H9 (cell line): Measurements from ENCODE around the gene KIF13A. TPM values are rescaled to one million over a fixed set of nuclear protein-coding genes. Genes with fewer than 3 reads are reported as not detected.

Experiments used
- DNase-seq: peaks from one replicate; pipeline ENCODE4 v3.0.0-alpha.2; 2017
- H2AFZ ChIP-seq: one replicate; pipeline ENCODE4 v1.6.1; 2013; ENCODE audit warnings: mild to moderate bottlenecking, low read length, control low read depth, moderate library complexity
- H2AK5ac ChIP-seq: 2 replicates; pipeline ENCODE4 v1.6.1; 2013; ENCODE audit warnings: low read length, control low read depth, mixed read lengths; ENCODE audit not compliant: insufficient read length
- H2BK120ac ChIP-seq: one replicate; pipeline ENCODE4 v1.6.1; 2013; ENCODE audit warnings: low read depth, mild to moderate bottlenecking, low read length, control low read depth, inconsistent platforms; ENCODE audit not compliant: poor library complexity, severe bottlenecking
- H2BK12ac ChIP-seq: 2 replicates; pipeline ENCODE4 v1.6.1; 2013; ENCODE audit warnings: low read length, control low read depth, mixed read lengths, low read depth; ENCODE audit not compliant: insufficient read length
- H2BK15ac ChIP-seq: 2 replicates; pipeline ENCODE4 v1.6.1; 2013; ENCODE audit warnings: low read depth, low read length, control low read depth
- H2BK20ac ChIP-seq: one replicate; pipeline ENCODE4 v1.6.1; 2013; ENCODE audit warnings: low read depth, mild to moderate bottlenecking, low read length, control low read depth, inconsistent platforms; ENCODE audit not compliant: poor library complexity, severe bottlenecking
- H2BK5ac ChIP-seq: 2 replicates; pipeline ENCODE4 v1.6.1; 2013; ENCODE audit warnings: low read length, control low read depth, mixed read lengths; ENCODE audit not compliant: insufficient read length
- H3K14ac ChIP-seq: 2 replicates; pipeline ENCODE4 v1.6.1; 2013; ENCODE audit warnings: low read length, control low read depth; ENCODE audit not compliant: insufficient read depth
- H3K18ac ChIP-seq: 2 replicates; pipeline ENCODE4 v1.6.1; 2013; ENCODE audit warnings: low read depth, mild to moderate bottlenecking, mixed read lengths, low read length, control low read depth; ENCODE audit not compliant: insufficient read length
- H3K23ac ChIP-seq: 2 replicates; pipeline ENCODE4 v1.6.1; 2013; ENCODE audit warnings: low read length, control low read depth, mixed read lengths, low read depth; ENCODE audit not compliant: insufficient read length
- H3K23me2 ChIP-seq: 2 replicates; pipeline ENCODE4 v1.6.1; 2013; ENCODE audit warnings: low read depth, mild to moderate bottlenecking, mixed read lengths, low read length, control low read depth; ENCODE audit not compliant: insufficient read length, poor library complexity, severe bottlenecking
- H3K27ac ChIP-seq: 2 replicates; pipeline ENCODE4 v1.5.1; 2013; ENCODE audit warnings: low read length, control low read depth, mixed read lengths, low read depth; ENCODE audit not compliant: insufficient read length
- H3K27me3 ChIP-seq: 2 replicates; pipeline ENCODE4 v1.6.1; 2013; ENCODE audit warnings: low read length, control low read depth, inconsistent platforms; ENCODE audit not compliant: insufficient read depth
- H3K4ac ChIP-seq: 2 replicates; pipeline ENCODE4 v1.6.1; 2013; ENCODE audit warnings: low read depth, mild to moderate bottlenecking, control low read depth, inconsistent platforms, low read length, moderate library complexity
- H3K4me1 ChIP-seq: 2 replicates; pipeline ENCODE4 v1.6.1; 2013; ENCODE audit warnings: low read length, control low read depth, inconsistent platforms; ENCODE audit not compliant: insufficient read depth
- H3K4me2 ChIP-seq: 2 replicates; pipeline ENCODE4 v1.6.1; 2013; ENCODE audit warnings: low read length, control low read depth, mixed read lengths; ENCODE audit not compliant: insufficient read length, insufficient read depth
- H3K56ac ChIP-seq: 2 replicates; pipeline ENCODE4 v1.6.1; 2013; ENCODE audit warnings: low read depth, mild to moderate bottlenecking, mixed read lengths, low read length, control low read depth; ENCODE audit not compliant: insufficient read length
- H3K79me1 ChIP-seq: 2 replicates; pipeline ENCODE4 v1.6.1; 2013; ENCODE audit warnings: low read depth, mild to moderate bottlenecking, moderate library complexity, low read length, control low read depth, inconsistent platforms; ENCODE audit not compliant: insufficient read depth, poor library complexity, severe bottlenecking
- H3K79me2 ChIP-seq: 2 replicates; pipeline ENCODE4 v1.6.1; 2013; ENCODE audit warnings: low read length, control low read depth, inconsistent platforms; ENCODE audit not compliant: insufficient read depth
- H3K9ac ChIP-seq: 2 replicates; pipeline ENCODE4 v1.6.1; 2013; ENCODE audit warnings: low read length, control low read depth, mixed read lengths; ENCODE audit not compliant: insufficient read length; ENCODE audit errors: extremely low read depth
- H3K9me3 ChIP-seq: one replicate; pipeline ENCODE4 v1.6.1; 2013; ENCODE audit warnings: low read depth, low read length, inconsistent platforms; ENCODE audit not compliant: control insufficient read depth
- H3T11ph ChIP-seq: one replicate; pipeline ENCODE4 v1.6.1; 2013; ENCODE audit warnings: mild to moderate bottlenecking, low read length, control low read depth, inconsistent platforms
- H4K20me1 ChIP-seq: one replicate; pipeline ENCODE4 v1.6.1; 2013; ENCODE audit not compliant: control insufficient read depth, insufficient read length, insufficient read depth
- H4K5ac ChIP-seq: 2 replicates; pipeline ENCODE4 v1.6.1; 2013; ENCODE audit warnings: low read depth, mild to moderate bottlenecking, mixed read lengths, low read length, control low read depth; ENCODE audit not compliant: insufficient read length
- H4K8ac ChIP-seq: replicated peaks from 2 replicates; pipeline ENCODE4 v1.6.1; 2013; ENCODE audit warnings: low read length, control low read depth, mixed read lengths, low read depth; ENCODE audit not compliant: insufficient read length
- H4K91ac ChIP-seq: 2 replicates; pipeline ENCODE4 v1.6.1; 2013; ENCODE audit warnings: low read depth, mild to moderate bottlenecking, moderate library complexity, mixed read lengths, low read length, control low read depth; ENCODE audit not compliant: insufficient read length
- H3K27ac Mint-ChIP-seq, 3 experiments: 2 replicates in 2 of 3; 3 replicates in 1 of 3; pipeline ENCODE4 v1.8.0; 2020 to 2021; ENCODE audit warnings: mixed read lengths in 3 of 3, mild to moderate bottlenecking in 1 of 3, moderate library complexity in 1 of 3
- H3K27me3 Mint-ChIP-seq: 2 replicates; pipeline ENCODE4 v1.8.0; 2021; ENCODE audit warnings: low read depth, mild to moderate bottlenecking, moderate library complexity, mixed read lengths
- H3K36me3 Mint-ChIP-seq, 3 experiments: 2 replicates in 2 of 3; 3 replicates in 1 of 3; pipeline ENCODE4 v1.8.0; 2020 to 2021; ENCODE audit warnings: low read depth in 3 of 3, mixed read lengths in 3 of 3; ENCODE audit not compliant: insufficient read depth in 1 of 3
- H3K4me1 Mint-ChIP-seq, 2 experiments: 2 replicates each; pipeline ENCODE4 v1.8.0; 2020; ENCODE audit warnings: mixed read lengths in 2 of 2
- H3K4me3 Mint-ChIP-seq, 2 experiments: 2 replicates in 1 of 2; 3 replicates in 1 of 2; pipeline ENCODE4 v1.8.0; 2020 to 2021; ENCODE audit warnings: mild to moderate bottlenecking in 2 of 2, mixed read lengths in 2 of 2, moderate library complexity in 1 of 2
- H3K9me3 Mint-ChIP-seq, 2 experiments: 2 replicates in 1 of 2; 3 replicates in 1 of 2; pipeline ENCODE4 v1.8.0; 2020; ENCODE audit warnings: mild to moderate bottlenecking in 2 of 2, mixed read lengths in 2 of 2, moderate library complexity in 1 of 2
- CTCF ChIP-seq: fragments of 200-600 bp; sonication (generic); conservative IDR thresholded peaks from 3 replicates; pipeline ENCODE4 v1.8.0; 2021; ENCODE audit warnings: antibody characterized with exemption, mild to moderate bottlenecking
- WGBS: extraction: QIAGEN DNeasy Blood & Tissue Kit; methylation state at CpG from one replicate; pipeline ENCODE4 v1.1.7; 2013; ENCODE audit warnings: missing lambda C conversion rate, low lambda C conversion rate, mixed read lengths; ENCODE audit not compliant: insufficient read length; ENCODE audit errors: extremely low coverage; 5-methylcytosine and 5-hydroxymethylcytosine counted together
- total RNA-seq: library from RNA; stranded (reverse); gene quantifications from 2 replicates; pipeline ENCODE4 v1.2.1, GENCODE V29; 2021

KIF13A gene
- total RNA-seq, 1 experiment from 2014 or later: 38.2 TPM

GRCh38 chr6:17724341-17724740 is 263.1 kb downstream of the KIF13A start:
- no peak overlapping the region for H2BK5ac ChIP-seq
- peaks cover 12 to 15% of the 10 kb centered on the region in 2 experiments for H3K4me1 Mint-ChIP-seq
- H2AFZ ChIP-seq: no peak overlapping the region
- no peak overlapping the region for H2AK5ac ChIP-seq
- no peaks in the 10 kb centered on the region for H3K23me2 ChIP-seq
- no peak overlapping the region for H3K27ac ChIP-seq
- H3K36me3 Mint-ChIP-seq: no peaks in the 10 kb centered on the region; a peak in 1 of 7 replicates
- no peak overlapping the region for H3K14ac ChIP-seq
- no peaks in the 10 kb centered on the region for H3K79me2 ChIP-seq
- H3K9me3 Mint-ChIP-seq: 0 out of 5 replicates have a peak, but pooled peaks cover 0 to 3% of the 10 kb centered on the region in 2 experiments
- no peak overlapping the region for H2BK15ac ChIP-seq
- H4K8ac ChIP-seq: no peak overlapping the region
- H3K4me2 ChIP-seq: no peak overlapping the region
- H3K9me3 ChIP-seq: no peaks in the 10 kb centered on the region
- H2BK120ac ChIP-seq: no peak overlapping the region
- H3K9ac ChIP-seq: no peak overlapping the region
- DNase-seq: no peak
- no peak overlapping the region for H3T11ph ChIP-seq
- H3K79me1 ChIP-seq: no peaks in the 10 kb centered on the region
- no peak overlapping the region for H3K18ac ChIP-seq
- H3K4me1 ChIP-seq: no peaks in the 10 kb centered on the region; the same call in 1 of the 2 replicates
- H3K23ac ChIP-seq: no peak overlapping the region
- no peak overlapping the region for H2BK12ac ChIP-seq
- no peak overlapping the region for H3K4ac ChIP-seq
- H4K20me1 ChIP-seq: no peaks in the 10 kb centered on the region
- H4K91ac ChIP-seq: no peak overlapping the region
- no CpG with 5 or more reads among the region's 3 CpGs for WGBS
- no peak overlapping the region for H3K56ac ChIP-seq
- H3K4me3 Mint-ChIP-seq: no peak overlapping the region
- H2BK20ac ChIP-seq: no peak overlapping the region
- no peaks in the 10 kb centered on the region; the same call in 1 of the 2 replicates for H3K27me3 Mint-ChIP-seq
- no peak for TF ChIP-seq CTCF
- no peaks in the 10 kb centered on the region for H3K27me3 ChIP-seq
- 0 out of 7 replicates have a peak overlapping the region, but pooled peaks of 1 of the 3 experiments have one; percentile 55 for H3K27ac Mint-ChIP-seq
- no peak overlapping the region for H4K5ac ChIP-seq
